IMR-90 (cell line): ENCODE data around the gene GTF3C1. TPM values are rescaled to one million over a fixed set of nuclear protein-coding genes. Genes with fewer than 3 reads are reported as not detected.

ENCODE experiments used
- ATAC-seq: fragments of 200-7000 bp; cut with Tn5 transposase; 2 replicates; pipeline ENCODE4 v1.9.1; 2020; ENCODE audit warnings: low read depth, mild to moderate bottlenecking, moderate library complexity
- BruUV-seq: library from RNA; stranded (reverse); fragments of 400-500 nt; replicated peaks from 2 replicates; lab custom pipeline; 2021; lab: Mats Ljungman, UMichigan
- CTCF ChIA-PET: fragments of 300-600 bp; formaldehyde crosslinking; extraction: SDS; loops from one replicate; lab custom pipeline; 2021; ENCODE audit warnings: antibody characterized with exemption; lab: Yijun Ruan, JAX
- POLR2A ChIA-PET: fragments of 300-600 bp; sonication (Branson Sonifier 250); formaldehyde crosslinking; loops from one replicate; lab custom pipeline; 2022; ENCODE audit warnings: antibody characterized with exemption; ENCODE audit not compliant: unreplicated experiment; lab: Charles Lee
- DNase-seq: peaks from one replicate; pipeline ENCODE4 v3.0.0; 2013
- H2AFZ ChIP-seq: replicated peaks from 2 replicates; pipeline ENCODE3; 2013; ENCODE audit warnings: low read length, mild to moderate bottlenecking; ENCODE audit not compliant: poor library complexity
- H2AK5ac ChIP-seq: 2 replicates; pipeline ENCODE4 v1.6.1; 2013; ENCODE audit warnings: low read depth, low read length, inconsistent platforms
- H2AK9ac ChIP-seq: replicated peaks from 2 replicates; pipeline ENCODE3; 2013; ENCODE audit warnings: mild to moderate bottlenecking, low read depth, low read length, moderate library complexity; ENCODE audit not compliant: poor library complexity
- H2BK120ac ChIP-seq: 2 replicates; pipeline ENCODE4 v1.6.1; 2013; ENCODE audit warnings: low read depth, low read length, inconsistent platforms
- H2BK15ac ChIP-seq: 3 replicates; pipeline ENCODE4 v1.6.1; 2013; ENCODE audit warnings: low read depth, low read length, inconsistent platforms
- H2BK20ac ChIP-seq: 2 replicates; pipeline ENCODE4 v1.6.1; 2013; ENCODE audit warnings: low read depth, mild to moderate bottlenecking, inconsistent platforms, low read length, moderate library complexity
- H2BK5ac ChIP-seq: 2 replicates; pipeline ENCODE4 v1.6.1; 2013; ENCODE audit warnings: mild to moderate bottlenecking, low read depth, low read length, inconsistent platforms; ENCODE audit not compliant: poor library complexity, severe bottlenecking
- H3K14ac ChIP-seq: replicated peaks from 2 replicates; pipeline ENCODE4 v1.6.1; 2013; ENCODE audit warnings: low read depth, low read length, inconsistent platforms
- H3K18ac ChIP-seq: 2 replicates; pipeline ENCODE4 v1.6.1; 2013; ENCODE audit warnings: low read depth, low read length, control low read depth
- H3K23ac ChIP-seq: 2 replicates; pipeline ENCODE4 v1.6.1; 2013; ENCODE audit warnings: low read depth, low read length, inconsistent platforms
- H3K27ac ChIP-seq: 2 replicates; pipeline ENCODE4 v1.5.1; 2013; ENCODE audit warnings: mild to moderate bottlenecking, control low read depth, low read length; ENCODE audit not compliant: insufficient read depth
- H3K27me3 ChIP-seq: 2 replicates; pipeline ENCODE4 v1.6.1; 2013; ENCODE audit warnings: low read length; ENCODE audit not compliant: control insufficient read depth, insufficient read depth
- H3K36me3 ChIP-seq: 2 replicates; pipeline ENCODE4 v1.6.1; 2013; ENCODE audit warnings: low read length, mixed read lengths; ENCODE audit not compliant: control insufficient read depth, insufficient read depth
- H3K4ac ChIP-seq: 2 replicates; pipeline ENCODE4 v1.6.1; 2013; ENCODE audit warnings: low read depth, low read length, inconsistent platforms
- H3K4me1 ChIP-seq: 2 replicates; pipeline ENCODE4 v1.6.1; 2013; ENCODE audit warnings: low read length, mixed read lengths; ENCODE audit not compliant: control insufficient read depth, insufficient read depth
- H3K4me2 ChIP-seq: 2 replicates; pipeline ENCODE4 v1.6.1; 2013; ENCODE audit warnings: low read depth, mild to moderate bottlenecking, control low read depth, low read length, moderate library complexity
- H3K4me3 ChIP-seq: 2 replicates; pipeline ENCODE4 v1.5.1; 2013; ENCODE audit warnings: low read depth, mild to moderate bottlenecking, control low read depth, low read length, moderate library complexity; ENCODE audit not compliant: insufficient read depth
- H3K56ac ChIP-seq: 2 replicates; pipeline ENCODE4 v1.6.1; 2013; ENCODE audit warnings: low read length, inconsistent platforms; ENCODE audit not compliant: insufficient read depth; ENCODE audit errors: extremely low read depth
- H3K79me1 ChIP-seq, 2 experiments: 2 replicates each; pipeline ENCODE4 v1.6.1; 2013; ENCODE audit warnings: low read length in 2 of 2, inconsistent platforms in 1 of 2, low read depth in 1 of 2
- H3K9ac ChIP-seq: 2 replicates; pipeline ENCODE4 v1.6.1; 2013; ENCODE audit warnings: low read depth, low read length, control low read depth
- H3K9me1 ChIP-seq: 2 replicates; pipeline ENCODE4 v1.6.1; 2013; ENCODE audit warnings: low read length, inconsistent platforms; ENCODE audit not compliant: insufficient read depth
- H3K9me3 ChIP-seq: 2 replicates; pipeline ENCODE4 v1.6.1; 2013; ENCODE audit warnings: low read length; ENCODE audit not compliant: control insufficient read depth, insufficient read depth
- H4K20me1 ChIP-seq: 2 replicates; pipeline ENCODE4 v1.6.1; 2013; ENCODE audit warnings: low read length, inconsistent platforms; ENCODE audit not compliant: insufficient read depth
- H4K5ac ChIP-seq: 2 replicates; pipeline ENCODE4 v1.6.1; 2013; ENCODE audit warnings: mild to moderate bottlenecking, low read depth, low read length, control low read depth
- H4K8ac ChIP-seq, 2 experiments: 2 replicates each; pipeline ENCODE4 v1.6.1; 2013; ENCODE audit warnings: low read depth in 2 of 2, low read length in 2 of 2, control low read depth in 1 of 2, inconsistent platforms in 1 of 2
- H4K91ac ChIP-seq: 2 replicates; pipeline ENCODE4 v1.6.1; 2013; ENCODE audit warnings: low read depth, low read length, inconsistent platforms; ENCODE audit not compliant: insufficient read depth
- BHLHE40 ChIP-seq: fragments of 150-350 bp; IDR thresholded peaks from 2 replicates; pipeline ENCODE4 v1.6.1; 2016; ENCODE audit warnings: mild to moderate bottlenecking, low read depth, low read length
- ELK1 ChIP-seq: fragments of 150-350 bp; IDR thresholded peaks from 2 replicates; pipeline ENCODE4 v1.6.1; 2016; ENCODE audit warnings: low read depth, mild to moderate bottlenecking, low read length, moderate library complexity, borderline replicate concordance
- FOS ChIP-seq: fragments of 150-350 bp; IDR thresholded peaks from 2 replicates; pipeline ENCODE4 v1.6.1; 2016; ENCODE audit warnings: low read depth, low read length
- MAFK ChIP-seq: IDR thresholded peaks from 2 replicates; pipeline ENCODE4 v1.6.1; 2012; ENCODE audit warnings: low read depth, low read length, improper control_type of control experiment
- MAZ ChIP-seq: IDR thresholded peaks from 2 replicates; pipeline ENCODE4 v1.6.1; 2012; ENCODE audit warnings: low read depth, mild to moderate bottlenecking, low read length, improper control_type of control experiment, moderate library complexity, borderline replicate concordance
- MXI1 ChIP-seq: IDR thresholded peaks from 2 replicates; pipeline ENCODE4 v1.6.1; 2012; ENCODE audit warnings: low read depth, mild to moderate bottlenecking, low read length, moderate library complexity, borderline replicate concordance
- NFE2L2 ChIP-seq: fragments of 150-350 bp; IDR thresholded peaks from 2 replicates; pipeline ENCODE4 v1.6.1; 2016; ENCODE audit warnings: low read depth, mild to moderate bottlenecking, low read length
- POLR2A ChIP-seq: IDR thresholded peaks from 2 replicates; pipeline ENCODE4 v1.6.1; 2012; ENCODE audit warnings: mild to moderate bottlenecking, low read depth, low read length
- RAD21 ChIP-seq: IDR thresholded peaks from 2 replicates; pipeline ENCODE4 v1.6.1; 2012; ENCODE audit warnings: low read length, improper control_type of control experiment
- RCOR1 ChIP-seq: IDR thresholded peaks from 2 replicates; pipeline ENCODE4 v1.6.1; 2012; ENCODE audit warnings: mild to moderate bottlenecking, low read length, improper control_type of control experiment; ENCODE audit not compliant: insufficient replicate concordance
- RFX5 ChIP-seq: IDR thresholded peaks from 2 replicates; pipeline ENCODE4 v1.8.0; 2012; ENCODE audit warnings: low read depth, mild to moderate bottlenecking, low read length, moderate library complexity
- SMC3 ChIP-seq: fragments of 150-350 bp; IDR thresholded peaks from 2 replicates; pipeline ENCODE4 v1.6.1; 2016; ENCODE audit warnings: low read depth, mild to moderate bottlenecking, antibody characterized with exemption, low read length, moderate library complexity
- WGBS, 2 experiments: methylation state at CpG; one replicate each; pipeline versions ENCODE4 v1.1.5 to v1.1.7; 2013; ENCODE audit warnings: missing lambda C conversion rate in 2 of 2; ENCODE audit not compliant: insufficient read length in 1 of 2; ENCODE audit errors: extremely low coverage in 2 of 2; 5-methylcytosine and 5-hydroxymethylcytosine counted together
- dilution Hi-C: fragments of 300-500 bp; cut with HindIII; formaldehyde crosslinking; loops from one replicate; pipeline ENCODE4 v1.14.3; 2018; ENCODE audit warnings: low sequenced_read_pairs; ENCODE audit not compliant: unreplicated experiment
- in situ Hi-C: fragments of 300-500 bp; cut with MboI; formaldehyde crosslinking; loops from 3 replicates; pipeline ENCODE4 v1.14.3; 2019; ENCODE audit warnings: low sequenced_read_pairs, inconsistent platforms, mixed read lengths
- intact Hi-C: fragments of 100-400 bp; cut with micrococcal nuclease; formaldehyde crosslinking; loops from 2 replicates; pipeline ENCODE4 v1.10.0; 2022
- polyA plus RNA-seq, 3 experiments: library from polyadenylated mRNA; depleted of rRNA; stranded (reverse); fragments of >200 nt; gene quantifications; 2 replicates each; pipeline ENCODE4 v1.2.3, GENCODE V29; 2012; ENCODE audit warnings: low replicate concordance in 1 of 3
- total RNA-seq: library from RNA; depleted of rRNA; stranded (reverse); fragments of >200 nt; gene quantifications from 2 replicates; pipeline ENCODE4 v1.2.3, GENCODE V29; 2012

Gene GTF3C1
- total and polyA plus RNA-seq, 2 of the 4 experiments (the other 2 are of a cell fraction), result 50.8 to 68.1 TPM

DNA sequence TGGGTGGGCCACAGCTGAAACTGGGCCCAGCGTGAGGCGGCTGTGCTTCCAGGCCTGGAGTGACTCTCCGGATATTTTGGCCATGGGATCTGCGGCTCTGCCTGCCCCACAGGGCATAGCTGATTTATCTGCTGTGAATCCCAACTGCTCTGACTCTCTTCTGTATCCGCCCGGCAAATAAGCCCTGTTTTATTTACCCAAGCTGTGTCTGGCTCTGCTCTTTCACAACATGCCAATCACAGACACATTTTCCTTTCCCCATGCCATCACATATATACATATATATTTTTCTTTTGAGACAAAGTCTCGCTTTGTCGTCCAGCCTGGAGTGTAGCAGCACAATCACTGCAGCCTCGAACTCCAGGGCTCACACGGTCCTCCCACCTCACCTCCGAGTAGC, 33.3 kb downstream of the GTF3C1 start:
- no peak overlapping the region for H2BK120ac ChIP-seq
- no peak overlapping the region for H3K56ac ChIP-seq
- H3K23ac ChIP-seq, result no peak overlapping the region
- intact Hi-C loops, result no loop called here
- H3K9me3 ChIP-seq, result no peaks in the 10 kb centered on the region
- no peak overlapping the region for H3K14ac ChIP-seq
- POLR2A ChIA-PET, result no interaction called here
- H3K18ac ChIP-seq, result no peak overlapping the region
- H4K20me1 ChIP-seq, result peaks cover 23% of the 10 kb centered on the region
- no peak overlapping the region for H4K5ac ChIP-seq
- H3K36me3 ChIP-seq, result peaks cover 51% of the 10 kb centered on the region
- H3K27me3 ChIP-seq, result no peaks in the 10 kb centered on the region
- CTCF ChIA-PET, result interaction anchor here (1.3 to 1.5 kb wide), 2 partner anchors 16 to 41 kb away, joined by 3 to 5 read pairs; no protein-coding TSS in a partner anchor
- 87% methylated on average over 6 of the region's 11 CpGs; no CpG with 5 or more reads in 1 of the 2 experiments for WGBS, 2 experiments
- H3K4ac ChIP-seq, result no peak overlapping the region
- no peak overlapping the region for H4K8ac ChIP-seq
- no peak for DNase-seq
- TF ChIP-seq SMC3, result no peak
- TF ChIP-seq ELK1, result no peak
- no peak for TF ChIP-seq BHLHE40
- no peak for TF ChIP-seq RCOR1
- TF ChIP-seq MXI1, result no peak
- no peak for TF ChIP-seq RFX5
- no peak for TF ChIP-seq POLR2A
- TF ChIP-seq NFE2L2, result no peak
- no peak for TF ChIP-seq FOS
- TF ChIP-seq MAZ, result no peak
- TF ChIP-seq MAFK, result no peak
- no peak for TF ChIP-seq RAD21
- no peak overlapping the region for H2BK5ac ChIP-seq
- no peak overlapping the region for H4K91ac ChIP-seq
- no peak overlapping the region for H3K4me3 ChIP-seq
- H3K79me1 ChIP-seq, result peaks cover 9 to 45% of the 10 kb centered on the region in 2 experiments; a peak in 3 of 4 replicates
- H3K27ac ChIP-seq, result no peak overlapping the region
- no peak overlapping the region for H2BK15ac ChIP-seq
- no peak overlapping the region for H2AK9ac ChIP-seq
- peaks cover 7% of the 10 kb centered on the region for H3K4me1 ChIP-seq
- no peak for ATAC-seq
- no TSS peak for BruUV-seq
- no peak overlapping the region for H3K4me2 ChIP-seq
- peaks cover 26% of the 10 kb centered on the region for H3K9me1 ChIP-seq
- in situ Hi-C loops, result no loop called here
- no peak overlapping the region for H2AFZ ChIP-seq
- H2AK5ac ChIP-seq, result no peak overlapping the region
- H3K9ac ChIP-seq, result no peak overlapping the region
- H2BK20ac ChIP-seq, result no peak overlapping the region
- dilution Hi-C loops, result no loop called here
